ENCODE results near the gene PLK5.
"Not testable (repeated sequence)": the region's sequence is repeated elsewhere in the genome, so short reads cannot be mapped to it uniquely, and the experiment has no call there.

Gene PLK5

DNA sequence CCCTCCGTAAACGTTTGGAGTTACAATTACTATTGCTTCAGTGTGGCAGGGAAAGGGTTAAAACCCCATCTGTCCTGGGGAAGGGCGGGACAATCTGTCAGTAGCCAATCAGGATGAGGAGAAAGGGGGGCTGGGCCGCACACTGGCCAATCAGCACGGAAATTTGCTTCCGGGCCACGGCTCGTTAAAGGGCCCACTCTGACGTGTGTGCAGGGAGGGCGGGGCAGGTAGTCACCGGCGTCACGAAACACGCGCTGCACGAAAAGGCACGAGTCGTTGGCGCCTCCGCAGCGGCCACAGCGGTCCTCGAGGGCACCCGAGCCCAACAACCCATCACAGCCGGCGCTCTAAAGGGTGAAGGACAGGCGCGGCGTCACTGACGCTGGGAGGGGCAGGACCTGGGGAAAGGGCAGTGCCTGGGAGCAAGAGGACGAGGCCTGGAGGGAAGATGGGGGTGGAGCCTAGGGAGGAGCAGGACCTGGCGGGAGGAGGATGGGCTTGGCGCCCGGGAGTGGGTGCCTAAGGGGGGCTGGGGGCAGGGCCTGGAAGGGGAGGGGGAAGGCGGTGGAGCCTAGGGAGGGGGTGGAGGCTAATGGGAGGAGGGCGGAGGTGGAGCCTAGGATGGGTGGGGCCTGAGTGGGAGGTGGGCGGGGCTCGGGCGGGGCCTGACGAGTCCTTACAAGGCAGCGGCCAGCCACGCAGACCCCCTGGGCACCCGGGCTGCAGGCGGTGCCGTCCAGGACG, 15.9 kb upstream of the PLK5 start:
- peak; percentile 94 for DNase-seq (ENCODE audit: low read depth)

- DNase-seq (ENCODE audit: low read depth), result no peak
Observed at GRCh38 chr19:1508507-1508856, 15.4 kb upstream of the PLK5 start.

DNA sequence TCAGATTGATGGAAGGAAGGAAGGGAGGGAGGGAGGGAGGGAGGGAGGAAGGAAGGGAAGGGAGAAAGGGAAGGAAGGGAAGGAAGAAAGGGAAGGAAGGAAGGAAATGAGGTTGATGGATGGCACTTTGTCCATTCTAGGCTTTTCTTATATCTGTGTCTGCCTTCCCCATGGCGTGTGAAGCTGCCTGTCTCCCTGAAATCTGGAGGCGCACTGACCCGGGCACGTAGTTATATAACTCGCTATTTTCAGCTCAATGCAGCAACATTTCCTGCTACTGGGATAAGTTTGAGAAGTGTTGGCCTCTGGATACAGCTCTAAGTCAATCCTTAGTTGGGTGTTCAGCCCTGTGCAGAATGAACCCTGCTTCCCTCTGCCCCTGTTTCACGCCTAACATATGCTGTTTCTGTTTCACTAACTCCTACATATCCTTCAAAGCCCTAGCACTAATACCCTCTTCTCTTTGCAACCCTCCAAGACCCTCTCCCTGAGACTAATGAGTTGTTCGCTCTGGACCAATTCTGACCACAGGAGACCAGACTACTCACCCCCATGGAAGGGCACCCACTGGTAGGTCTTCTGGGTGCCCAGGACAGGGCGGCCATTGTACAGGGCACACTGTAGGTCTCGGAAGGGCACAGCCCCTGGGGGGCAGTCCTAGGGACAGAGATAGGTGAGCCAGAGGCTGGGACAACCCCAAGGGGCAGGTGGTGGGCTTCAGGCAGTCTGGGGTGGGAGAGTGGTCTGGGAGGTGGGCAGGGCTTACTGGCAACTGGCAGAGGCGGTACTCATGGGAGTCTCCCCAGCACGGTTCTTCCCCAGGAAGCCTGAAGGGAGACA, 14.1 kb upstream of the PLK5 start:
- no peak for DNase-seq (ENCODE audit: low read depth)

DNA sequence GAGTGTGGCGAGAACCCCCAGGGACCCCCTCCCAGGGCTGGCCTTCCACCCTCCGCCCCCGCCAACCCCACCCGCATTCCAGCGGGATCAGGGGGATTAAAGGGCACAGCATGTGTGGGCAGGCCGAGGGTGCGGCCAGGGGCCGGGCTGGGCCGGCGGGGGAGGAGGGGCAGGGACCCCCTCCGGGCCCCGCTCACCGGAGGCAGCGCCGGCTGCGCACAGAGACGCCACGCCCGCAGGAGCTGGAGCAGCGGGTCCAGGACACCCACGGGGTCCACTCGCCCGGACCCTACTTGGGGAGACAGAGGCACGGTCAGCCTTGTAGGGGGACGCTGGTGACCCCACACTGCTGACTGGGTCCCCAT, 13.5 kb upstream of the PLK5 start:
- DNase-seq (ENCODE audit: low read depth), result no peak

GRCh38 chr19:1510807-1511206, 13.1 kb upstream of the PLK5 start:
- DNase-seq (ENCODE audit: low read depth), result no peak

DNA sequence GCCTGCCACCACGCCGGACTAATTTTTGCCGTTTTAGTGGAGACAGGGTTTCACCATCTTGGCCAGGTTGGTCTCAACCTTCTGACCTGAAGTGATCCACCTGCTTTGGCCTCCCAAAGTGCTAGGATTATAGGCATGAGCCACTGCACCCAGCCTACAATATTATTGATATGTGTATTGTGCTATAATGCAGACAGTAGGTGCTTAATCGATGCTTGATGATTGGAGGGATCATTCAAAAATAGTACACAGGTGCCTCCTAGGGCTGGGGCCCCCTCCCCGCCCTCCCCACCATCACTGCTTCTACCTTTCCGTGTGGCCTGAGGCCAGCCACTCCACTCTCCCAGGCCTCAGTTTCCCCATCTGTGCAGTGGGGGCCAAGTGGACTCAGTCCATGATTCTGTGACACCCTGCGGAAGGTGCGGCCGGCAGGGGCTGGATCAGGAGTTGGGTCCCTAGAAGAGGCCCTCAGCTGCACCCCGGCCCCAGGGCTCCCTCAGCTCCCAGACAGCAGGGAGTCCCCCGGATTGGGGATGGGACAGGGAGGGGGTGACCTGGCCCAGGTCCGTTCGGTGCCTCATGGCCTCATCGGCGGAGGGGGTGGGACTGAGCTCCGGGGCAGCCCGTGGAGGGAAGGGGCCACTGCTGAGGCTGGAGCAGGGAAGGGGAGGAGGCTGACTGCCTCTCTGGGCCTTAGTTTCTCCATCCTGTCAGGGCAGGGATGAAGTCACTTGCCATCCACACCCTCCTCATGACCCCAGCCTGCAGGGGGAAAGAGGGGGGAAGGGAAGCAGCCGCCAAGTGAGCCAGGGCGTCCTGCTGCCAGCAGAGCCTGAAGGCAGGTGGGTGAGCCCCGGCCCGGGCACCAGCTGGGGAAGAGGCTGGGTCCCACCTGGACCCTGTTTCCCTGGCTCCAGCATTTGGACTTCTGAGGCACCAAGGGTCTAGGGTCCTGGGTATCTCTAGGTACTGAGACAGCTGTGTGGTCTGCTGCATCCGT, 12.3 kb upstream of the PLK5 start:
- DNase-seq (ENCODE audit: low read depth), result no peak

GRCh38 chr19:1512671-1513498, 11.0 kb upstream of the PLK5 start, which contains the start of gene ADAMTSL5:
TSS of gene ADAMTSL5 (minus strand) at chr19:1513019. CDS start at chr19:1510943, 2,076 bp downstream.
- peak; percentile 81 for DNase-seq (ENCODE audit: low read depth)

DNA sequence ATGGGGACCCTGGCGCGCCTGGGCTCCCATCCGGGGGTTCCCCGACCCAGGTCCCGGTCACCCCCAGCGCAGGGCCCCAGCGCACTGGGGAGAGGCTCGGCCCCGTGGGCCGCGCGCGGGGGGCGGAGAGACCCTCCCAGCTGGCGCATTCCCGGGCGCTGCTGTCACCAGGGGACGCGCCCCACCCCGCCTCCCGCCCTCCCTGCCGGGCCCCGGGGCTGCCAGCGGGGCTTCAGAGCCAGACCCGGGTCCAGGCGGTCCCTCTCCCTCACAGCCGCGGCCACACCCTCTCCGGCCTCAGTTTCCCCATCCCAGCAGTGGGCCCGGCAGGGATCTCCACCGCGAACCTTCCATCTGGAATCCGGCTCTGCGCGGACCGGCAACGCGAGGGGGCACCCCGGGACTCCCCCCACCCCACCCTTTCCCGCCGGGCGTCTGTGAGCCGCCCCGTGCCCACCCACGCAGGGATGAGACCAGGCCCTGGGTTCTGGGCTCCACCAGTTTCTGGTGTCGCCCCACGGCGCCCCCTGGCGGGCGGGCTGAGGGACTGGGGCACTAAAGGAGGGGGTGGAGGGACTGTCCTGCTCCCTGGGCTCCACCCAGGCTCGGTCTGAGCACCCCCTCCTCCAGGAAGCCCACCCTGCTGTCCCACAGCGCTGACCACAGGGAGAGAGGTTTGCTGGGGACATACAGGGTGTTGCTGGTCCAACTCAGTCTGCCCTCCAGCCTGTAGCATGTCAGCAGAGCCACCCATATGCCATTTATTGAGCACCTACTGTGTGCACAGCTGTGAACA, 10.2 kb upstream of the PLK5 start:
- DNase-seq (ENCODE audit: low read depth), result peak; percentile 59

GRCh38 chr19:1514295-1514661, 9.6 kb upstream of the PLK5 start:
- no peak for DNase-seq (ENCODE audit: low read depth)

DNA sequence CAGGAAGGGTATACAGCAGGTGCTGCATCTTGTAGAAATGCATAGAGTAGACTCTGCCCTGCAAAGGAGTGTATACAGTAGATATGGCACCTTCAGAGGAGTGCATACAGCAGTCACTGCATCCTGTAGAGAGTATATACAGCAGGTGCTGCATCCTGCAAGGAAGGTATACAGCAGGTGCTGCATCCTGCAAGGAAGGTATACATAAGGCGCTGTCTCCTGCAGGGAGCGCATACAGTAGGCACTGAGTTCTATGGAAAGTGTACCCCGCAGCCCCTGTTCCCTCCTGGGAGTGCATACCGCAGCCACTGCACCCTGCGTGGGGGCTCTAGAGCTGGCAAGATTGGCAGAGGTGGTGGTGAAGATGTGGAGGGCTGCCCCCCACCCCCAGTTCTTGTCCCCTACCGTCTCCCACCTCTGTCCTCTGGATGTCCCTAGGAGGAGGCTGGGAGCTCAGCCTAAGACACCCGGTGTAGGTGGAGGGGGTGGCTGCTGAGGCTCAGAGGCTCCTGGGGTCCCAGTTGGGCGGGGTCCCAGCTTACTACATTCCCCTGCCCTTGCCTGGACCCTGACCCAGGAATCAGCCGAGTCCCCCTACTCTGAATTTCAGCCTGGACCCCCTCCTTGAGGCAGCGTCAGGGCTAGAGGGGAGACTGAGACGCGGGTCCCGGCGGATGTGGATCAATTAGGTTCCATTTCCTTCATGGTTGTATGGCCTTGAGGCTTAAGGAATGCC, 8.7 kb upstream of the PLK5 start:
- no peak for DNase-seq (ENCODE audit: low read depth)

- DNase-seq (ENCODE audit: low read depth), result peak; percentile 27
Observed at GRCh38 chr19:1516395-1516753, 7.5 kb upstream of the PLK5 start.

- no peak for DNase-seq (ENCODE audit: low read depth)
Observed at GRCh38 chr19:1518471-1518870, 5.4 kb upstream of the PLK5 start.

GRCh38 chr19:1519802-1520201, 4.1 kb upstream of the PLK5 start:
- not testable (repeated sequence) for DNase-seq (ENCODE audit: low read depth)

- no peak for DNase-seq (ENCODE audit: low read depth)
Observed at GRCh38 chr19:1520203-1520780, 3.6 kb upstream of the PLK5 start.

DNA sequence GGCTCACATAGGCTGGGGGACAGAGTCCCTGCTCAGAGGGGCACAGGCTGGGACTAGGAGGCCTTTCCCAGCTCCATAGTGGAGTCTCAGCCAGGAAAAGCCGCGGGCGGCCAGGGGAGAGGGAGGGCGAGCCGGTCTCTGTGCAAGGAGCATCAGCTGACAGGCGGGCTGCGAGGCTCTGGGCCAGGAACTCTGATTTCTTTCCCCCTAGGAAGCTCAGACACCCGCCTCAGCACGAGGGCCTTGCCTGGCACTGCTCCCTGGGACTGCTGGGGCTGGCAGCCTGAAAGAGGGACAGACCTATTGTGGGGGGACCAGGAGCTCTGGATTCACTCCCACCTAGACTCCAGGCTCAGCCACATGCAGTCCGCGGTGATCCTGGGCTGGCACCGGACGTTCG, 2.2 kb upstream of the PLK5 start:
- DNase-seq (ENCODE audit: low read depth), result no peak

- no peak for DNase-seq (ENCODE audit: low read depth)
Observed at GRCh38 chr19:1522061-1522460, 1.8 kb upstream of the PLK5 start.

GRCh38 chr19:1522838-1523237, 1.0 kb upstream of the PLK5 start:
- no peak for DNase-seq (ENCODE audit: low read depth)

- no peak for DNase-seq (ENCODE audit: low read depth)
Observed at GRCh38 chr19:1524287-1524971, 552 bp downstream of the PLK5 start.

GRCh38 chr19:1524972-1525325, 1.1 kb downstream of the PLK5 start:
- no peak for DNase-seq (ENCODE audit: low read depth)
